Fibroblast of lung (primary cell): ENCODE results near the gene CAMSAP2. TPM values are rescaled to one million over a fixed set of nuclear protein-coding genes. Genes with fewer than 3 reads are reported as not detected.

Experiments used
- DNase-seq, 2 donors: peaks; one replicate each; pipeline versions ENCODE4 v3.0.0 to v3.0.0-alpha.2; 2010; ENCODE audit warnings: low read depth in 2 of 2
- H2AFZ ChIP-seq: 2 replicates; pipeline ENCODE4 v1.5.1; 2012; ENCODE audit warnings: low read length, control low read depth, inconsistent platforms
- H3K27ac ChIP-seq: 2 replicates; pipeline ENCODE4 v1.5.1; 2011; ENCODE audit warnings: low read length, control low read depth; ENCODE audit not compliant: insufficient read depth
- H3K27me3 ChIP-seq: 2 replicates; pipeline ENCODE4 v1.5.1; 2011; ENCODE audit warnings: mild to moderate bottlenecking, low read length; ENCODE audit not compliant: control insufficient read depth, insufficient read depth
- H3K36me3 ChIP-seq: 2 replicates; pipeline ENCODE4 v1.5.1; 2011; ENCODE audit warnings: low read length; ENCODE audit not compliant: control insufficient read depth, insufficient read depth
- H3K4me1 ChIP-seq: 2 replicates; pipeline ENCODE4 v1.5.1; 2011; ENCODE audit warnings: low read length; ENCODE audit not compliant: control insufficient read depth, insufficient read depth; ENCODE audit errors: extremely low read depth
- H3K4me2 ChIP-seq: 2 replicates; pipeline ENCODE4 v1.5.1; 2011; ENCODE audit warnings: low read length, control low read depth; ENCODE audit not compliant: insufficient read depth; ENCODE audit errors: extremely low read depth
- H3K4me3 ChIP-seq, 4 experiments: fragments of 200-600 bp in 1 of 4; sonication (generic) in 1 of 4; replicated peaks in 1 of 4; 2 replicates each; pipeline ENCODE4 v1.5.1; 2011 to 2016; ENCODE audit warnings: low read length in 4 of 4, low read depth in 3 of 4, mild to moderate bottlenecking in 3 of 4, control low read depth in 2 of 4, inconsistent platforms in 1 of 4, mixed read lengths in 1 of 4; ENCODE audit not compliant: insufficient read depth in 1 of 4; ENCODE audit errors: control extremely low read depth in 1 of 4
- H3K79me2 ChIP-seq: 2 replicates; pipeline ENCODE4 v1.5.1; 2012; ENCODE audit warnings: mild to moderate bottlenecking, low read length, inconsistent platforms; ENCODE audit not compliant: control insufficient read depth, insufficient read depth
- H3K9ac ChIP-seq: 2 replicates; pipeline ENCODE4 v1.5.1; 2011; ENCODE audit warnings: mild to moderate bottlenecking, low read length, control low read depth; ENCODE audit not compliant: insufficient read depth
- H3K9me3 ChIP-seq: 2 replicates; pipeline ENCODE4 v1.5.1; 2012; ENCODE audit warnings: low read depth, low read length; ENCODE audit not compliant: control insufficient read depth, insufficient read depth
- H4K20me1 ChIP-seq: 2 replicates; pipeline ENCODE4 v1.5.1; 2011; ENCODE audit warnings: low read length; ENCODE audit not compliant: control insufficient read depth, insufficient read depth; ENCODE audit errors: extremely low read depth
- CTCF ChIP-seq, 2 donors: IDR thresholded peaks in 1 of 2; conservative IDR thresholded peaks in 1 of 2; 1 replicate in 1 of 2; 2 replicates in 1 of 2; pipeline ENCODE4 v1.5.1; 2011 to 2012; ENCODE audit warnings: low read length in 2 of 2, control low read depth in 1 of 2, inconsistent platforms in 1 of 2, low read depth in 1 of 2, mild to moderate bottlenecking in 1 of 2
- EZH2 ChIP-seq: IDR thresholded peaks from 2 replicates; pipeline ENCODE4 v1.5.1; 2012; ENCODE audit warnings: low read length, control low read depth, mild to moderate bottlenecking; ENCODE audit errors: missing control alignments
- polyA plus RNA-seq, 2 donors: library from polyadenylated mRNA; depleted of rRNA in 1 of 2; stranded (reverse) in 1 of 2; unstranded in 1 of 2; fragments of >200 nt; gene quantifications; 2 replicates each; pipeline ENCODE4 v1.2.1, GENCODE V29; 2011 to 2012; ENCODE audit warnings: missing spikeins in 1 of 2
- total RNA-seq: library from RNA; depleted of rRNA; stranded (reverse); fragments of >200 nt; gene quantifications from 2 replicates; pipeline ENCODE4 v1.2.1, GENCODE V29; 2014

CAMSAP2 gene
- total and polyA plus RNA-seq, 2 donors (not counting 1 experiment from before 2014, with no cell fraction given) = 22.3 to 32.5 TPM

- Histone ChIP-seq H3K27ac (no peak overlapping the region), H3K27me3 (no peaks in the 10 kb centered on the region), H3K4me3 (no peak overlapping the region), H4K20me1 (peaks cover 3% of the 10 kb centered on the region), H3K4me2 (no peak overlapping the region), H2AFZ (no peak overlapping the region), H3K9ac (no peak overlapping the region), H3K79me2 (peaks cover 34% of the 10 kb centered on the region), H3K36me3 (no peaks in the 10 kb centered on the region), H3K4me1 (peaks cover 7% of the 10 kb centered on the region), H3K9me3 (no peaks in the 10 kb centered on the region)
- TF ChIP-seq CTCF (conservative IDR thresholded peaks at IDR 0.05 in 1 of 2, IDR thresholded peaks at IDR 0.05 in 1 of 2; ENCODE audit: low read depth in 1 of 2, low read length in 2 of 2) (no peak), EZH2 (no peak)
- DNase-seq = no peak
Measured at GRCh38 chr1:200793677-200794076, 55.0 kb downstream of the CAMSAP2 start.

DNA sequence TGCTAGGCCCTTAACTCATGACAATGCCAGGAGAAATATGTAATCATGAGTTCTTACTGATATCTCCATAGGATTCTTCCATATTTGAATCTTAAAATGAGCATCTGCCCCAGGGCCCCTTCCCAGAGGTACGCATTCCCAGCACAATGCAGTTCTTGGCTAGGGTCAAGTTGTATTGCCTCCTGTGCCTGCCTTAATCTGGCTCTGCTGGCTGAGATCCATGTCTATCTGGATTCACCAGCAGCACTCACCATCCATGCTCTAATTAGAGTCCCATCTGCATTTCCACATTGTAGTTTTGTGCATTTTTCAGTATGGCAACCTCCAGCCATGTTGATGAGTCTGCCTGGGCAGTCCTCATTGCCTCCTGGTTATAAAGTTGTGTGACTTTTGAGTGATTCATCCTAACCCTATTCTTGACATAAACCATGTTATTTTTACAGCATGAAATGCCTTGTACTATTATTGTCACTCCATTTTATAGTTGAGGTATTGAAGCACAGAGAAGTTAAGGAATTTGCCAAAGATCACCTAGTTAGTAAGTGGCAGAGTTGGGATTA, 55.9 kb downstream of the CAMSAP2 start:
- H2AFZ ChIP-seq = no peak overlapping the region
- peaks cover 7% of the 10 kb centered on the region for H3K4me1 ChIP-seq
- no peaks in the 10 kb centered on the region for H3K27me3 ChIP-seq
- no peak overlapping the region for H3K27ac ChIP-seq
- H3K4me3 ChIP-seq = no peak overlapping the region
- H3K36me3 ChIP-seq = no peaks in the 10 kb centered on the region
- no peaks in the 10 kb centered on the region for H3K9me3 ChIP-seq
- TF ChIP-seq EZH2 (no peak), CTCF (conservative IDR thresholded peaks at IDR 0.05 in 1 of 2, IDR thresholded peaks at IDR 0.05 in 1 of 2; ENCODE audit: low read depth in 1 of 2, low read length in 2 of 2) (no peak)
- DNase-seq = no peak
- peaks cover 3% of the 10 kb centered on the region for H4K20me1 ChIP-seq
- H3K4me2 ChIP-seq = no peak overlapping the region
- H3K79me2 ChIP-seq = peaks cover 30% of the 10 kb centered on the region
- H3K9ac ChIP-seq = no peak overlapping the region

GRCh38 chr1:200795156-200795555, 56.5 kb downstream of the CAMSAP2 start:
- Histone ChIP-seq H3K36me3 (no peaks in the 10 kb centered on the region), H3K79me2 (peaks cover 28% of the 10 kb centered on the region), H3K27me3 (no peaks in the 10 kb centered on the region), H3K9ac (no peak overlapping the region), H4K20me1 (peaks cover 3% of the 10 kb centered on the region), H3K4me1 (peaks cover 7% of the 10 kb centered on the region), H3K4me2 (peak overlapping the region; percentile 35), H3K9me3 (no peaks in the 10 kb centered on the region), H3K4me3 (no peak overlapping the region), H2AFZ (no peak overlapping the region), H3K27ac (no peak overlapping the region)
- TF ChIP-seq CTCF (conservative IDR thresholded peaks at IDR 0.05 in 1 of 2, IDR thresholded peaks at IDR 0.05 in 1 of 2; ENCODE audit: low read depth in 1 of 2, low read length in 2 of 2) (no peak), EZH2 (no peak)
- peak; percentile 46 to 65 for DNase-seq
